Activated CD8-positive, alpha-beta memory T cell treated with anti-CD3 and anti-CD28 coated beads, Interleukin-2, amount 50 U/mL, for 24 hours (primary cell): Measurements from ENCODE around the gene FMOD.
"Not testable (repeated sequence)": the region's sequence is repeated elsewhere in the genome, so short reads cannot be mapped to it uniquely, and the experiment has no call there.

Experiments used
- DNase-seq: peaks from one replicate; pipeline ENCODE4 v3.0.0-alpha.2; 2020; ENCODE audit errors: extremely low read depth

FMOD gene

GRCh38 chr1:203306089-203306964, 44.6 kb downstream of the FMOD start:
- no peak for DNase-seq

GRCh38 chr1:203305809-203306088, 45.2 kb downstream of the FMOD start:
- no peak for DNase-seq

GRCh38 chr1:203304919-203305808, 45.8 kb downstream of the FMOD start, which contains the start of gene BTG2:
Gene BTG2, plus strand, starts transcription at chr1:203305519. Its CDS starts 88 bp downstream, at chr1:203305607.
- DNase-seq, result peak; percentile 66

- DNase-seq, result no peak
Measured at GRCh38 chr1:203304391-203304918, 46.5 kb downstream of the FMOD start.

- no peak for DNase-seq
Measured at GRCh38 chr1:203302894-203303293, 48.0 kb downstream of the FMOD start.

GRCh38 chr1:203302456-203302855, 48.5 kb downstream of the FMOD start:
- no peak for DNase-seq

GRCh38 chr1:203301331-203301668, 49.6 kb downstream of the FMOD start:
- no peak for DNase-seq

GRCh38 chr1:203300441-203301330, 50.2 kb downstream of the FMOD start:
- no peak for DNase-seq

GRCh38 chr1:203299719-203300429, 51.0 kb downstream of the FMOD start:
- not testable (repeated sequence) for DNase-seq

GRCh38 chr1:203299169-203299568, 51.8 kb downstream of the FMOD start:
- no peak for DNase-seq

- no peak for DNase-seq
Measured at GRCh38 chr1:203296460-203297073, 54.4 kb downstream of the FMOD start.

- DNase-seq, result no peak
Measured at GRCh38 chr1:203295796-203296195, 55.1 kb downstream of the FMOD start.

- DNase-seq, result no peak
Measured at GRCh38 chr1:203291201-203292096, 59.5 kb downstream of the FMOD start.
